H1 (cell line): ENCODE data around the gene CRACDL. TPM values are rescaled to one million over a fixed set of nuclear protein-coding genes. Genes with fewer than 3 reads are reported as not detected.

Experiments used
- ASH2L ChIP-seq: fragments of 200-600, 300-600 bp; sonication (generic); IDR thresholded peaks from one replicate; pipeline ENCODE4 v1.7.1; 2017; ENCODE audit warnings: low read length
- BCL11A ChIP-seq, 2 experiments: IDR thresholded peaks; one replicate each; pipeline ENCODE4 v1.6.1; 2011; ENCODE audit warnings: low read depth in 2 of 2, low read length in 2 of 2, mild to moderate bottlenecking in 2 of 2
- HDAC2 ChIP-seq, 2 experiments: fragments of 300-600 bp in 1 of 2; sonication (generic) in 1 of 2; IDR thresholded peaks; 2 replicates each; pipeline ENCODE4 v1.6.1; 2011 to 2012; ENCODE audit warnings: low read depth in 2 of 2, low read length in 2 of 2, mild to moderate bottlenecking in 2 of 2, moderate library complexity in 2 of 2, borderline replicate concordance in 1 of 2, inconsistent platforms in 1 of 2
- NANOG ChIP-seq: IDR thresholded peaks from 2 replicates; pipeline ENCODE4 v1.6.1; 2011; ENCODE audit warnings: low read length, low read depth, mild to moderate bottlenecking, inconsistent platforms; ENCODE audit not compliant: insufficient read depth, poor library complexity, severe bottlenecking
- NRF1 ChIP-seq: IDR thresholded peaks from 2 replicates; pipeline ENCODE4 v1.6.1; 2011; ENCODE audit warnings: mild to moderate bottlenecking, low read depth, low read length, improper control_type of control experiment
- RNF2 ChIP-seq: fragments of 200-900, 300-1000 bp; sonication (generic); IDR thresholded peaks from 2 replicates; pipeline ENCODE4 v1.7.1; 2016; ENCODE audit warnings: borderline replicate concordance, low read depth, mild to moderate bottlenecking, antibody characterized with exemption, low read length; ENCODE audit not compliant: poor library complexity, severe bottlenecking; ENCODE audit errors: missing control alignments
- SIN3A ChIP-seq, 2 experiments: IDR thresholded peaks in 1 of 2; conservative IDR thresholded peaks in 1 of 2; 2 replicates each; pipeline ENCODE4 v1.6.1; 2011 to 2012; ENCODE audit warnings: low read length in 2 of 2, improper control_type of control experiment in 1 of 2, low read depth in 1 of 2, mild to moderate bottlenecking in 1 of 2
- TAF7 ChIP-seq: optimal IDR thresholded peaks from 2 replicates; pipeline ENCODE3; 2011; ENCODE audit warnings: low read depth, mild to moderate bottlenecking, inconsistent platforms, low read length, moderate library complexity, borderline replicate concordance
- ZNF274 ChIP-seq: IDR thresholded peaks from 2 replicates; pipeline ENCODE4 v1.7.0; 2012; ENCODE audit warnings: low read length, borderline replicate concordance; ENCODE audit errors: extremely low read depth
- polyA plus RNA-seq, 7 experiments: library from polyadenylated mRNA; depleted of rRNA in 3 of 7; stranded (reverse) in 5 of 7; unstranded in 2 of 7; fragments of >200 nt in 5 of 7; fragments of 200-250 nt in 2 of 7; gene quantifications; 1 replicate in 5 of 7; 2 replicates in 1 of 7; 4 replicates in 1 of 7; pipeline versions ENCODE4 v1.2.1 to v1.2.3, GENCODE V29; 2011 to 2013; ENCODE audit warnings: missing spikeins in 2 of 7, mixed read lengths in 2 of 7
- total RNA-seq: library from RNA; stranded (reverse); fragmentation: NEBNext Ultra II Directional; extraction: Animal tissue kit (Norgen Biotek cat#: 25700); gene quantifications from 2 replicates; pipeline ENCODE4 v1.2.1, GENCODE V29; 2021
- TF ChIP-seq, protein P1 (sequence below): fragments of 300-600 bp; sonication (generic); IDR thresholded peaks from 2 replicates; pipeline ENCODE4 v1.7.1; 2012; ENCODE audit warnings: low read length, moderate library complexity, mild to moderate bottlenecking, inconsistent platforms; ENCODE audit not compliant: insufficient replicate concordance

Gene CRACDL
- total and polyA plus RNA-seq, 2 of the 8 experiments (the other 6 are each of a cell fraction or from before 2014, with no cell fraction given), result 0.07 to 0.38 TPM

DNA sequence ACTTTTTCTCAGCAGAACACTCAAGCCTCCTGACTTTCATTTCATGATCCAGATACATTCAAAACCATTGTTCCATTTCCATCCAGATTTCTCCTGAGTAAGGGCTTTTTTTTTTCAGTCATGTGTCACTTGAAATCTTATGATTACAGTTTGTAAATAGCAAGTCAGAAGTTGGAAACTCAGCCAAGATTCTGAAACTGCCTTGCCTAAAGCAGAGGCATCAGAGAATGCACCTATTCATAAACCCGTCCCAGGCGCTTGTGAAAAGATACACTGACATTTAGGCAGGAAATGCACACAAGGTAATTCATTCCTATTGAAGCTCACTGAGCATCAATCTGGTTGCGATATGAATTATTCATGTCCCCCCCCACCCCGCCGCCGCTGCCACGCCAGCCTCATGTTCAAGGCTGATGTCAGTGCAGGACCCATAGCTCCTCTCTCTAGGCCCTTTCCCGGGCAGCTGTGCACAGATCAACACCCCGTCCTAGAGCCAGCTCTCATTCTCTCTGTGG is 174.7 kb downstream of the CRACDL start (continued):
- TF ChIP-seq, protein P1, sequence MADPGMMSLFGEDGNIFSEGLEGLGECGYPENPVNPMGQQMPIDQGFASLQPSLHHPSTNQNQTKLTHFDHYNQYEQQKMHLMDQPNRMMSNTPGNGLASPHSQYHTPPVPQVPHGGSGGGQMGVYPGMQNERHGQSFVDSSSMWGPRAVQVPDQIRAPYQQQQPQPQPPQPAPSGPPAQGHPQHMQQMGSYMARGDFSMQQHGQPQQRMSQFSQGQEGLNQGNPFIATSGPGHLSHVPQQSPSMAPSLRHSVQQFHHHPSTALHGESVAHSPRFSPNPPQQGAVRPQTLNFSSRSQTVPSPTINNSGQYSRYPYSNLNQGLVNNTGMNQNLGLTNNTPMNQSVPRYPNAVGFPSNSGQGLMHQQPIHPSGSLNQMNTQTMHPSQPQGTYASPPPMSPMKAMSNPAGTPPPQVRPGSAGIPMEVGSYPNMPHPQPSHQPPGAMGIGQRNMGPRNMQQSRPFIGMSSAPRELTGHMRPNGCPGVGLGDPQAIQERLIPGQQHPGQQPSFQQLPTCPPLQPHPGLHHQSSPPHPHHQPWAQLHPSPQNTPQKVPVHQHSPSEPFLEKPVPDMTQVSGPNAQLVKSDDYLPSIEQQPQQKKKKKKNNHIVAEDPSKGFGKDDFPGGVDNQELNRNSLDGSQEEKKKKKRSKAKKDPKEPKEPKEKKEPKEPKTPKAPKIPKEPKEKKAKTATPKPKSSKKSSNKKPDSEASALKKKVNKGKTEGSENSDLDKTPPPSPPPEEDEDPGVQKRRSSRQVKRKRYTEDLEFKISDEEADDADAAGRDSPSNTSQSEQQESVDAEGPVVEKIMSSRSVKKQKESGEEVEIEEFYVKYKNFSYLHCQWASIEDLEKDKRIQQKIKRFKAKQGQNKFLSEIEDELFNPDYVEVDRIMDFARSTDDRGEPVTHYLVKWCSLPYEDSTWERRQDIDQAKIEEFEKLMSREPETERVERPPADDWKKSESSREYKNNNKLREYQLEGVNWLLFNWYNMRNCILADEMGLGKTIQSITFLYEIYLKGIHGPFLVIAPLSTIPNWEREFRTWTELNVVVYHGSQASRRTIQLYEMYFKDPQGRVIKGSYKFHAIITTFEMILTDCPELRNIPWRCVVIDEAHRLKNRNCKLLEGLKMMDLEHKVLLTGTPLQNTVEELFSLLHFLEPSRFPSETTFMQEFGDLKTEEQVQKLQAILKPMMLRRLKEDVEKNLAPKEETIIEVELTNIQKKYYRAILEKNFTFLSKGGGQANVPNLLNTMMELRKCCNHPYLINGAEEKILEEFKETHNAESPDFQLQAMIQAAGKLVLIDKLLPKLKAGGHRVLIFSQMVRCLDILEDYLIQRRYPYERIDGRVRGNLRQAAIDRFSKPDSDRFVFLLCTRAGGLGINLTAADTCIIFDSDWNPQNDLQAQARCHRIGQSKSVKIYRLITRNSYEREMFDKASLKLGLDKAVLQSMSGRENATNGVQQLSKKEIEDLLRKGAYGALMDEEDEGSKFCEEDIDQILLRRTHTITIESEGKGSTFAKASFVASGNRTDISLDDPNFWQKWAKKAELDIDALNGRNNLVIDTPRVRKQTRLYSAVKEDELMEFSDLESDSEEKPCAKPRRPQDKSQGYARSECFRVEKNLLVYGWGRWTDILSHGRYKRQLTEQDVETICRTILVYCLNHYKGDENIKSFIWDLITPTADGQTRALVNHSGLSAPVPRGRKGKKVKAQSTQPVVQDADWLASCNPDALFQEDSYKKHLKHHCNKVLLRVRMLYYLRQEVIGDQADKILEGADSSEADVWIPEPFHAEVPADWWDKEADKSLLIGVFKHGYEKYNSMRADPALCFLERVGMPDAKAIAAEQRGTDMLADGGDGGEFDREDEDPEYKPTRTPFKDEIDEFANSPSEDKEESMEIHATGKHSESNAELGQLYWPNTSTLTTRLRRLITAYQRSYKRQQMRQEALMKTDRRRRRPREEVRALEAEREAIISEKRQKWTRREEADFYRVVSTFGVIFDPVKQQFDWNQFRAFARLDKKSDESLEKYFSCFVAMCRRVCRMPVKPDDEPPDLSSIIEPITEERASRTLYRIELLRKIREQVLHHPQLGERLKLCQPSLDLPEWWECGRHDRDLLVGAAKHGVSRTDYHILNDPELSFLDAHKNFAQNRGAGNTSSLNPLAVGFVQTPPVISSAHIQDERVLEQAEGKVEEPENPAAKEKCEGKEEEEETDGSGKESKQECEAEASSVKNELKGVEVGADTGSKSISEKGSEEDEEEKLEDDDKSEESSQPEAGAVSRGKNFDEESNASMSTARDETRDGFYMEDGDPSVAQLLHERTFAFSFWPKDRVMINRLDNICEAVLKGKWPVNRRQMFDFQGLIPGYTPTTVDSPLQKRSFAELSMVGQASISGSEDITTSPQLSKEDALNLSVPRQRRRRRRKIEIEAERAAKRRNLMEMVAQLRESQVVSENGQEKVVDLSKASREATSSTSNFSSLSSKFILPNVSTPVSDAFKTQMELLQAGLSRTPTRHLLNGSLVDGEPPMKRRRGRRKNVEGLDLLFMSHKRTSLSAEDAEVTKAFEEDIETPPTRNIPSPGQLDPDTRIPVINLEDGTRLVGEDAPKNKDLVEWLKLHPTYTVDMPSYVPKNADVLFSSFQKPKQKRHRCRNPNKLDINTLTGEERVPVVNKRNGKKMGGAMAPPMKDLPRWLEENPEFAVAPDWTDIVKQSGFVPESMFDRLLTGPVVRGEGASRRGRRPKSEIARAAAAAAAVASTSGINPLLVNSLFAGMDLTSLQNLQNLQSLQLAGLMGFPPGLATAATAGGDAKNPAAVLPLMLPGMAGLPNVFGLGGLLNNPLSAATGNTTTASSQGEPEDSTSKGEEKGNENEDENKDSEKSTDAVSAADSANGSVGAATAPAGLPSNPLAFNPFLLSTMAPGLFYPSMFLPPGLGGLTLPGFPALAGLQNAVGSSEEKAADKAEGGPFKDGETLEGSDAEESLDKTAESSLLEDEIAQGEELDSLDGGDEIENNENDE, result no peak
- TF ChIP-seq TAF7, result no peak
- TF ChIP-seq ASH2L, result no peak
- no peak for TF ChIP-seq HDAC2 (IDR thresholded peaks at IDR 0.05; ENCODE audit: borderline replicate concordance in 1 of 2, low read depth in 2 of 2, low read length in 2 of 2)
- no peak for TF ChIP-seq RNF2
- TF ChIP-seq NRF1, result no peak
- TF ChIP-seq ZNF274, result no peak
- no peak for TF ChIP-seq SIN3A (conservative IDR thresholded peaks at IDR 0.05 in 1 of 2, IDR thresholded peaks at IDR 0.05 in 1 of 2; ENCODE audit: low read depth in 1 of 2, low read length in 2 of 2)
- TF ChIP-seq BCL11A (IDR thresholded peaks at IDR 0.05; ENCODE audit: low read depth in 2 of 2, low read length in 2 of 2), result no peak
- no peak for TF ChIP-seq NANOG
